SU-DHL-6 (cell line): ENCODE results near the gene KLC4.

Source experiments
- EZH2phosphoT487 ChIP-seq: fragments of 200-600 bp; sonication (generic), shearing (Covaris generic); conservative IDR thresholded peaks from 2 replicates; pipeline ENCODE4 v1.6.1; 2018; ENCODE audit warnings: mild to moderate bottlenecking, antibody characterized with exemption, low read length, moderate library complexity, mixed read lengths
- TF ChIP-seq, protein P1 (sequence below): fragments of 200-600 bp; sonication (generic); IDR thresholded peaks from one replicate; pipeline ENCODE4 v1.5.1; 2017; ENCODE audit warnings: antibody characterized with exemption, mild to moderate bottlenecking, low read length, moderate library complexity; ENCODE audit not compliant: insufficient read depth, poor library complexity, severe bottlenecking

- TF ChIP-seq, protein P1, sequence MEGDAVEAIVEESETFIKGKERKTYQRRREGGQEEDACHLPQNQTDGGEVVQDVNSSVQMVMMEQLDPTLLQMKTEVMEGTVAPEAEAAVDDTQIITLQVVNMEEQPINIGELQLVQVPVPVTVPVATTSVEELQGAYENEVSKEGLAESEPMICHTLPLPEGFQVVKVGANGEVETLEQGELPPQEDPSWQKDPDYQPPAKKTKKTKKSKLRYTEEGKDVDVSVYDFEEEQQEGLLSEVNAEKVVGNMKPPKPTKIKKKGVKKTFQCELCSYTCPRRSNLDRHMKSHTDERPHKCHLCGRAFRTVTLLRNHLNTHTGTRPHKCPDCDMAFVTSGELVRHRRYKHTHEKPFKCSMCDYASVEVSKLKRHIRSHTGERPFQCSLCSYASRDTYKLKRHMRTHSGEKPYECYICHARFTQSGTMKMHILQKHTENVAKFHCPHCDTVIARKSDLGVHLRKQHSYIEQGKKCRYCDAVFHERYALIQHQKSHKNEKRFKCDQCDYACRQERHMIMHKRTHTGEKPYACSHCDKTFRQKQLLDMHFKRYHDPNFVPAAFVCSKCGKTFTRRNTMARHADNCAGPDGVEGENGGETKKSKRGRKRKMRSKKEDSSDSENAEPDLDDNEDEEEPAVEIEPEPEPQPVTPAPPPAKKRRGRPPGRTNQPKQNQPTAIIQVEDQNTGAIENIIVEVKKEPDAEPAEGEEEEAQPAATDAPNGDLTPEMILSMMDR = no peak
- no peak for TF ChIP-seq EZH2phosphoT487
Measured at GRCh38 chr6:43014434-43014909, 45.0 kb upstream of the KLC4 start.
